Sigmoid colon (tissue), 4 donors: ENCODE measurements around the gene CDC20.

ENCODE experiments used
- EP300 ChIP-seq, 4 donors: sonication (generic); formaldehyde crosslinking; IDR thresholded peaks; one replicate each; pipeline ENCODE4 v1.6.1; 2017; ENCODE audit warnings: antibody characterized with exemption in 4 of 4
- POLR2A ChIP-seq, 2 donors: fragments of 450-650 bp; IDR thresholded peaks; one replicate each; pipeline ENCODE4 v1.6.1; 2016; ENCODE audit warnings: antibody characterized with exemption in 2 of 2, mild to moderate bottlenecking in 2 of 2, moderate library complexity in 2 of 2
- POLR2AphosphoS5 ChIP-seq, 4 donors: sonication (generic); formaldehyde crosslinking; IDR thresholded peaks; one replicate each; pipeline ENCODE4 v1.6.1; 2017; ENCODE audit warnings: antibody characterized with exemption in 4 of 4
- TF ChIP-seq, protein P1 (sequence below), 4 experiments: fragments of 450-650 bp in 3 of 4; fragments of 200-600 bp in 1 of 4; IDR thresholded peaks; one replicate each; pipeline ENCODE4 v1.5.1; 2016 to 2019; ENCODE audit warnings: antibody characterized with exemption in 4 of 4, mild to moderate bottlenecking in 3 of 4, moderate library complexity in 2 of 4

DNA sequence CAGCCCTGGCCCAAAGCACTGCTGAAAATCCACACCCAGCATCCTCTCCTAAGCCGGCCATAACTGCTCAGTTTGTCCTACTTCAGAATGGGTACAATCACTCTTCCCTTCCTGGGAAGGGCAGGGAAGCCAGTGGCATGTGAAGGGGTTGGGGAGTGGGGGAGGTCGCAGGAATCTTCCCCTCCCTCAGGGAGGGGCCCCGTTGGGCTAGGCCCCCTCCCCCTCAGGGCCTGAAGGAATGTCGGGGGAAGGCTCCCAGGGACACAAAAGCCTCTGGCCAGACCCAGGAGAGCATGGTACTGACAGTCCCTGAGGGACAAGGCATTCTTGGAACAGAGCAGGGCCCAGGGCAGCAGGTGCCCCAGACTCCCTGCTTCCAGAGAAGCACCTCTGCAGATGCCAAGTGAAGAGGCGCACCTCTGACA is 7.8 kb downstream of the CDC20 start:
- TF ChIP-seq, protein P1, sequence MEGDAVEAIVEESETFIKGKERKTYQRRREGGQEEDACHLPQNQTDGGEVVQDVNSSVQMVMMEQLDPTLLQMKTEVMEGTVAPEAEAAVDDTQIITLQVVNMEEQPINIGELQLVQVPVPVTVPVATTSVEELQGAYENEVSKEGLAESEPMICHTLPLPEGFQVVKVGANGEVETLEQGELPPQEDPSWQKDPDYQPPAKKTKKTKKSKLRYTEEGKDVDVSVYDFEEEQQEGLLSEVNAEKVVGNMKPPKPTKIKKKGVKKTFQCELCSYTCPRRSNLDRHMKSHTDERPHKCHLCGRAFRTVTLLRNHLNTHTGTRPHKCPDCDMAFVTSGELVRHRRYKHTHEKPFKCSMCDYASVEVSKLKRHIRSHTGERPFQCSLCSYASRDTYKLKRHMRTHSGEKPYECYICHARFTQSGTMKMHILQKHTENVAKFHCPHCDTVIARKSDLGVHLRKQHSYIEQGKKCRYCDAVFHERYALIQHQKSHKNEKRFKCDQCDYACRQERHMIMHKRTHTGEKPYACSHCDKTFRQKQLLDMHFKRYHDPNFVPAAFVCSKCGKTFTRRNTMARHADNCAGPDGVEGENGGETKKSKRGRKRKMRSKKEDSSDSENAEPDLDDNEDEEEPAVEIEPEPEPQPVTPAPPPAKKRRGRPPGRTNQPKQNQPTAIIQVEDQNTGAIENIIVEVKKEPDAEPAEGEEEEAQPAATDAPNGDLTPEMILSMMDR (IDR thresholded peaks at IDR 0.05), result no peak
- TF ChIP-seq POLR2AphosphoS5 (IDR thresholded peaks at IDR 0.05) (no peak), EP300 (IDR thresholded peaks at IDR 0.05) (no peak), POLR2A (IDR thresholded peaks at IDR 0.05) (no peak)
